Testis (tissue), 3 donors: ENCODE measurements around the gene SCGB1D1. TPM values are rescaled to one million over a fixed set of nuclear protein-coding genes. Genes with fewer than 3 reads are reported as not detected.

Experiments
- DNase-seq: peaks from one replicate; pipeline ENCODE4 v3.0.0-alpha.2; 2019
- H3K27ac ChIP-seq, 2 donors: fragments of 200-600 bp; sonication (generic); one replicate each; pipeline ENCODE4 v1.5.1; 2019
- H3K27me3 ChIP-seq: fragments of 200-600 bp; sonication (generic); one replicate; pipeline ENCODE4 v1.5.1; 2019
- H3K36me3 ChIP-seq: fragments of 200-600 bp; sonication (generic); one replicate; pipeline ENCODE4 v1.5.1; 2017; ENCODE audit warnings: low read depth; ENCODE audit errors: missing control alignments
- H3K4me1 ChIP-seq: fragments of 200-600 bp; sonication (generic); one replicate; pipeline ENCODE4 v1.5.1; 2019
- H3K4me3 ChIP-seq, 2 donors: fragments of 200-600 bp; sonication (generic); one replicate each; pipeline ENCODE4 v1.5.1; 2017 to 2019
- H3K9me3 ChIP-seq: fragments of 200-600 bp; sonication (generic); one replicate; pipeline ENCODE4 v1.5.1; 2017
- CTCF ChIP-seq, 3 experiments: fragments of 450-650 bp in 2 of 3; fragments of 200-600 bp in 1 of 3; sonication (generic) in 1 of 3; IDR thresholded peaks; one replicate each; pipeline ENCODE4 v1.5.1; 2016 to 2019; ENCODE audit warnings: antibody characterized with exemption in 3 of 3, mild to moderate bottlenecking in 2 of 3, moderate library complexity in 1 of 3
- POLR2A ChIP-seq: fragments of 450-650 bp; IDR thresholded peaks from one replicate; pipeline ENCODE4 v1.6.1; 2017; ENCODE audit warnings: antibody characterized with exemption, mild to moderate bottlenecking, moderate library complexity
- WGBS, 2 donors: methylation state at CpG; one replicate each; pipeline ENCODE4 v1.1.5; 2018; 5-methylcytosine and 5-hydroxymethylcytosine counted together
- intact Hi-C: fragments of 100-400 bp; cut with DNase I; formaldehyde crosslinking; loops from one replicate; pipeline ENCODE4 v1.15.1; 2023; ENCODE audit warnings: low total_unique reads
- polyA plus RNA-seq: library from polyadenylated mRNA; stranded (reverse); fragments of 350-450 nt; fragmentation: Illumina TruSeq; extraction: RNeasy Lipid Tissue Mini Kit (QIAGEN cat#74804); gene quantifications from one replicate; pipeline ENCODE4 v1.2.3, GENCODE V29; 2014; ENCODE audit warnings: low read depth, low replicate concordance; ENCODE audit not compliant: insufficient read depth
- total RNA-seq, 2 donors: library from RNA; depleted of rRNA; stranded (reverse); fragments of >200 nt; gene quantifications; one replicate each; pipeline ENCODE4 v1.2.3, GENCODE V29; 2016

SCGB1D1 gene
- total and polyA plus RNA-seq, 3 donors from 2014 or later = not detected

- Histone ChIP-seq H3K36me3 (no peaks in the 10 kb centered on the region), H3K9me3 (no peaks in the 10 kb centered on the region), H3K27ac (no peak overlapping the region), H3K4me3 (no peak overlapping the region), H3K4me1 (no peaks in the 10 kb centered on the region), H3K27me3 (no peaks in the 10 kb centered on the region)
- intact Hi-C loops = no loop called here
- TF ChIP-seq POLR2A (no peak), CTCF (IDR thresholded peaks at IDR 0.05) (no peak)
- 30 to 57% methylated on average over 3 of the region's 3 CpGs for WGBS, 2 donors
- peak; percentile 23 for DNase-seq
Observed at GRCh38 chr11:62142921-62143320, 47.1 kb upstream of the SCGB1D1 start.

- Histone ChIP-seq H3K27me3 (no peaks in the 10 kb centered on the region), H3K36me3 (no peaks in the 10 kb centered on the region), H3K27ac (no peak overlapping the region), H3K9me3 (no peaks in the 10 kb centered on the region), H3K4me3 (no peak overlapping the region), H3K4me1 (no peaks in the 10 kb centered on the region)
- WGBS, 2 donors = 100% methylated on average over 1 of the region's 1 CpG; no CpG with 5 or more reads in 1 of the 2 donors
- intact Hi-C loops = no loop called here
- no peak for TF ChIP-seq CTCF (IDR thresholded peaks at IDR 0.05)
- no peak for TF ChIP-seq POLR2A
- peak; percentile 11 for DNase-seq
Observed at GRCh38 chr11:62143727-62144126, 46.3 kb upstream of the SCGB1D1 start.

- H3K4me1 ChIP-seq = no peaks in the 10 kb centered on the region
- no peaks in the 10 kb centered on the region for H3K27me3 ChIP-seq
- WGBS, 2 donors = 98 to 99% methylated on average over 12 to 24 of the region's 24 CpGs
- intact Hi-C loops = no loop called here
- no peak overlapping the region for H3K27ac ChIP-seq
- no peaks in the 10 kb centered on the region for H3K36me3 ChIP-seq
- no peak overlapping the region for H3K4me3 ChIP-seq
- DNase-seq = peak; percentile 3
- TF ChIP-seq POLR2A (no peak), CTCF (IDR thresholded peaks at IDR 0.05) (no peak)
- no peaks in the 10 kb centered on the region for H3K9me3 ChIP-seq
Observed at GRCh38 chr11:62144641-62145255, 45.3 kb upstream of the SCGB1D1 start.

- intact Hi-C loops = no loop called here
- Histone ChIP-seq H3K4me1 (no peaks in the 10 kb centered on the region), H3K9me3 (no peaks in the 10 kb centered on the region), H3K27ac (no peak overlapping the region), H3K4me3 (no peak overlapping the region), H3K27me3 (no peaks in the 10 kb centered on the region), H3K36me3 (no peaks in the 10 kb centered on the region)
- TF ChIP-seq CTCF (IDR thresholded peaks at IDR 0.05) (no peak), POLR2A (no peak)
- peak; percentile 10 for DNase-seq
- 93 to 97% methylated on average over 10 to 11 of the region's 11 CpGs for WGBS, 2 donors
Observed at GRCh38 chr11:62145261-62145871, 44.6 kb upstream of the SCGB1D1 start.
